K562 (cell line): ENCODE results near the gene GADD45G. TPM values are rescaled to one million over a fixed set of nuclear protein-coding genes. Genes with fewer than 3 reads are reported as not detected.

Experiments
- ATAC-seq: fragments of 200-7000 bp; cut with Tn5 transposase; 3 replicates; pipeline ENCODE4 v1.9.1; 2020; ENCODE audit warnings: moderate library complexity
- BruUV-seq: library from RNA; stranded (reverse); fragments of 400-500 nt; replicated peaks from 2 replicates; lab custom pipeline; 2021; lab: Mats Ljungman, UMichigan
- CTCF ChIA-PET: fragments of 300-600 bp; formaldehyde crosslinking; extraction: SDS; loops from one replicate; lab custom pipeline; 2021; ENCODE audit warnings: low intra/inter-chr PET ratio; lab: Yijun Ruan, JAX
- POLR2A ChIA-PET: fragments of 300-600, 350-650 bp; sonication (Branson Sonifier 250); formaldehyde crosslinking; extraction: SDS; loops from one replicate; lab custom pipeline; 2021; ENCODE audit warnings: antibody characterized with exemption, inconsistent platforms; lab: Yijun Ruan, JAX
- DNase-seq, 4 experiments: peaks; one replicate each; pipeline versions ENCODE4 v3.0.0 to v3.0.0-alpha.2; 2011 to 2018; ENCODE audit warnings: low spot score in 3 of 4, mixed read lengths in 3 of 4; ENCODE audit errors: extremely low read depth in 1 of 4
- FAIRE-seq: peaks from 2 replicates; lab custom pipeline; 2011; peaks lifted over from hg19 to GRCh38; lab: Jason Lieb, UNC
- H2AFZ ChIP-seq: 2 replicates; pipeline ENCODE4 v1.6.0; 2011; ENCODE audit warnings: low read depth, low read length, control low read depth, inconsistent platforms
- H3K27ac ChIP-seq: fragments of 200-600 bp; 3 replicates; pipeline ENCODE4 v1.8.0; 2011; ENCODE audit warnings: low read depth, mild to moderate bottlenecking, control low read depth, inconsistent platforms, low read length, moderate library complexity, mixed read lengths; ENCODE audit errors: extremely low read depth
- H3K27me3 ChIP-seq, 2 experiments: fragments of 300-600 bp in 1 of 2; 2 replicates in 1 of 2; 3 replicates in 1 of 2; pipeline versions ENCODE4 v1.6.0 to v1.8.0; 2011; ENCODE audit warnings: inconsistent platforms in 2 of 2, low read length in 2 of 2, mild to moderate bottlenecking in 1 of 2, mixed read lengths in 1 of 2, moderate library complexity in 1 of 2; ENCODE audit not compliant: control insufficient read depth in 2 of 2, insufficient read depth in 2 of 2
- H3K36me3 ChIP-seq: fragments of 300-600 bp; 3 replicates; pipeline ENCODE4 v1.8.0; 2011; ENCODE audit warnings: mild to moderate bottlenecking, low read length, inconsistent platforms; ENCODE audit not compliant: control insufficient read depth, insufficient read depth
- H3K4me1 ChIP-seq, 2 experiments: fragments of 200-600 bp in 1 of 2; replicated peaks in 1 of 2; 2 replicates in 1 of 2; 3 replicates in 1 of 2; pipeline versions ENCODE4 v1.5.1 to v1.8.0; 2011; ENCODE audit warnings: inconsistent platforms in 2 of 2, low read length in 2 of 2, mild to moderate bottlenecking in 1 of 2, mixed read lengths in 1 of 2, moderate library complexity in 1 of 2; ENCODE audit not compliant: control insufficient read depth in 2 of 2, insufficient read depth in 2 of 2
- H3K4me2 ChIP-seq: 2 replicates; pipeline ENCODE4 v1.6.1; 2011; ENCODE audit warnings: low read length, control low read depth, inconsistent platforms, mixed read lengths; ENCODE audit not compliant: insufficient read depth
- H3K4me3 ChIP-seq: fragments of 200-600 bp; sonication (generic), shearing (Covaris generic); 2 replicates; pipeline ENCODE4 v1.5.1; 2016; ENCODE audit warnings: control low read depth, inconsistent platforms
- H3K79me2 ChIP-seq: fragments of 200-600 bp; 3 replicates; pipeline ENCODE4 v1.8.0; 2011; ENCODE audit warnings: low read length, inconsistent platforms; ENCODE audit not compliant: control insufficient read depth, insufficient read depth
- H3K9ac ChIP-seq, 2 experiments: 2 replicates each; pipeline versions ENCODE4 v1.6.0 to v1.6.1; 2011; ENCODE audit warnings: low read depth in 2 of 2, low read length in 2 of 2, control low read depth in 1 of 2, inconsistent platforms in 1 of 2, mild to moderate bottlenecking in 1 of 2, mixed read lengths in 1 of 2; ENCODE audit not compliant: insufficient read depth in 1 of 2
- H3K9me1 ChIP-seq: one replicate; pipeline ENCODE4 v1.6.0; 2011; ENCODE audit warnings: inconsistent platforms, mild to moderate bottlenecking, low read length, moderate library complexity; ENCODE audit not compliant: control insufficient read depth, insufficient read depth
- H3K9me3 ChIP-seq: replicated peaks from 2 replicates; pipeline ENCODE4 v1.5.1; 2011; ENCODE audit warnings: low read depth, low read length, inconsistent platforms; ENCODE audit not compliant: control insufficient read depth, insufficient read depth
- H4K20me1 ChIP-seq: replicated peaks from 2 replicates; pipeline ENCODE4 v1.6.1; 2011; ENCODE audit warnings: low read length, inconsistent platforms, mixed read lengths; ENCODE audit not compliant: control insufficient read depth, insufficient read depth
- C11orf30 ChIP-seq: fragments of 450-650 bp; IDR thresholded peaks from 2 replicates; pipeline ENCODE4 v1.6.1; 2016; ENCODE audit warnings: low read depth, mild to moderate bottlenecking
- EGR1 ChIP-seq: fragments of 450-650 bp; conservative IDR thresholded peaks from 2 replicates; pipeline ENCODE4 v1.6.1; 2017; ENCODE audit warnings: mild to moderate bottlenecking
- ILK ChIP-seq: fragments of 450-650 bp; IDR thresholded peaks from 2 replicates; pipeline ENCODE4 v1.6.1; 2016; ENCODE audit warnings: missing genetic modification characterization, low read depth, mild to moderate bottlenecking, missing compliant biosample characterization, moderate library complexity, borderline replicate concordance
- MAFF ChIP-seq: IDR thresholded peaks from 2 replicates; pipeline ENCODE4 v1.6.1; 2012; ENCODE audit warnings: low read length, improper control_type of control experiment
- MAFG ChIP-seq: fragments of 450-650 bp; conservative IDR thresholded peaks from 2 replicates; pipeline ENCODE4 v1.6.1; 2016; ENCODE audit warnings: missing genetic modification characterization, missing compliant biosample characterization
- MAFK ChIP-seq: IDR thresholded peaks from 2 replicates; pipeline ENCODE4 v1.6.1; 2011; ENCODE audit warnings: low read length, improper control_type of control experiment
- MBD2 ChIP-seq: sonication (generic); IDR thresholded peaks from 2 replicates; pipeline ENCODE4 v1.6.1; 2016; ENCODE audit warnings: low read depth, borderline replicate concordance
- PPARD ChIP-seq: fragments of 250-450 bp; sonication (Bioruptor Pico); IDR thresholded peaks from 2 replicates; pipeline ENCODE4 v1.8.0; 2022; ENCODE audit warnings: inconsistent platforms, mild to moderate bottlenecking, moderate library complexity
- TGIF2 ChIP-seq: sonication (generic); formaldehyde crosslinking; IDR thresholded peaks from 2 replicates; pipeline ENCODE4 v1.8.1; 2022; ENCODE audit warnings: mild to moderate bottlenecking, missing genetic modification reagents, moderate library complexity
- ZNF282 ChIP-seq: sonication (generic); formaldehyde crosslinking; IDR thresholded peaks from 2 replicates; pipeline ENCODE4 v1.8.1; 2023; ENCODE audit warnings: missing genetic modification reagents
- ZNF316 ChIP-seq: fragments of 450-650 bp; IDR thresholded peaks from 2 replicates; pipeline ENCODE4 v1.6.1; 2016
- ZNF586 ChIP-seq: fragments of 450-650 bp; formaldehyde crosslinking; conservative IDR thresholded peaks from 2 replicates; pipeline ENCODE4 v1.4.0; 2020; ENCODE audit warnings: mild to moderate bottlenecking, moderate library complexity
- ZNF79 ChIP-seq: fragments of 250-450 bp; sonication (Bioruptor Pico); IDR thresholded peaks from 2 replicates; pipeline ENCODE4 v1.4.0; 2020; ENCODE audit warnings: low read depth, mild to moderate bottlenecking, moderate library complexity
- WGBS: fragments of 100-300 bp; shearing (Covaris generic); methylation state at CpG from one replicate; pipeline ENCODE4 v1.1.6; 2016; ENCODE audit warnings: low coverage, mixed read lengths; ENCODE audit not compliant: insufficient coverage; ENCODE audit errors: missing lambda C conversion rate; 5-methylcytosine and 5-hydroxymethylcytosine counted together
- in situ Hi-C: fragments of 300-500 bp; cut with MboI; formaldehyde crosslinking; loops from 4 replicates; pipeline ENCODE4 v1.15.0; 2018; ENCODE audit warnings: inconsistent platforms, mixed read lengths
- intact Hi-C: fragments of 100-400 bp; cut with micrococcal nuclease; formaldehyde crosslinking; loops from 2 replicates; pipeline ENCODE4 v1.14.2; 2022
- polyA plus RNA-seq, 8 experiments: library from polyadenylated mRNA; depleted of rRNA in 4 of 8; stranded (reverse) in 5 of 8; unstranded in 3 of 8; fragments of >200 nt; fragmentation: Nextera tagmentation in 2 of 8; fragmentation: Illumina TruSeq in 1 of 8; extraction: Ambion mirVana in 2 of 8; extraction: Trizol in 1 of 8; gene quantifications; 2 replicates each; pipeline versions ENCODE4 v1.2.1 to v1.2.3, GENCODE V29; 2011 to 2014; ENCODE audit warnings: inconsistent platforms in 1 of 8, missing spikeins in 1 of 8
- total RNA-seq, 7 experiments: library from RNA; depleted of rRNA in 6 of 7; stranded (reverse); fragments of >200 nt in 6 of 7; fragmentation: Illumina TruSeq in 2 of 7; extraction: Trizol in 2 of 7; gene quantifications; 2 replicates each; pipeline versions ENCODE4 v1.2.1 to v1.2.3, GENCODE V29; 2011 to 2021; ENCODE audit warnings: low replicate concordance in 1 of 7

The GADD45G gene
- total and polyA plus RNA-seq, 9 of the 15 experiments (the other 6 are each of a cell fraction or from before 2014, with no cell fraction given): 0.20 to 0.34 TPM; not detected in 7

- no peak for TF ChIP-seq ZNF282
- no peak for TF ChIP-seq EGR1
- no peak for TF ChIP-seq TGIF2 (CRISPR knock-in tag)
- TF ChIP-seq ILK (tag): no peak
- TF ChIP-seq MBD2: no peak
- no peak for TF ChIP-seq ZNF586
- TF ChIP-seq, all 486 proteins: peak for 0
Observed at GRCh38 chr9:89611425-89611824, 6.6 kb downstream of the GADD45G start (continued).

GRCh38 chr9:89612566-89613278 is 7.9 kb downstream of the GADD45G start:
- Histone ChIP-seq H3K27ac (no peak overlapping the region), H3K9me3 (no peaks in the 10 kb centered on the region), H4K20me1 (no peaks in the 10 kb centered on the region), H3K4me2 (no peak overlapping the region), H3K79me2 (no peaks in the 10 kb centered on the region), H3K36me3 (no peaks in the 10 kb centered on the region), H3K4me1 (no peaks in the 10 kb centered on the region), H3K4me3 (no peak overlapping the region), H3K27me3 (peaks cover 0 to 9% of the 10 kb centered on the region in 2 experiments; a peak in 1 of 5 replicates), H3K9me1 (no peaks in the 10 kb centered on the region), H3K9ac (no peak overlapping the region), H2AFZ (no peak overlapping the region)
- ChIA-PET CTCF (no interaction called here), POLR2A (no interaction called here)
- 5% methylated on average over 13 of the region's 17 CpGs for WGBS
- FAIRE-seq (no peak), DNase-seq (no peak), ATAC-seq (no peak)
- BruUV-seq: no TSS peak
- intact Hi-C loops: no loop called here
- TF ChIP-seq ZNF79 (CRISPR knock-in tag): no peak
- no peak for TF ChIP-seq PPARD (CRISPR knock-in tag)
- TF ChIP-seq MAFK: peak; percentile 59
- peak; percentile 58 for TF ChIP-seq MAFF
- peak; percentile 57; the same call in 1 of the 2 replicates for TF ChIP-seq MAFG
- peak; percentile 74 for TF ChIP-seq ZNF316
- TF ChIP-seq C11orf30: peak; percentile 67; the same call in 1 of the 2 replicates
- in situ Hi-C loops: no loop called here
